HG02588 (cell line): ENCODE results near the gene P2RX3.
A peak's percentile ranks its signal among the peaks of the same experiment; 100 is the strongest.
"Not testable (repeated sequence)": the region's sequence is repeated elsewhere in the genome, so short reads cannot be mapped to it uniquely, and the experiment has no call there.

Source experiments
- ATAC-seq: cut with Tn5 transposase; IDR thresholded peaks from one replicate; pipeline ENCODE4 v1.9.1; 2021; ENCODE audit warnings: mild to moderate bottlenecking, moderate library complexity; ENCODE audit not compliant: unreplicated experiment

The P2RX3 gene

GRCh38 chr11:57394203-57394965 is 56.2 kb downstream of the P2RX3 start:
- ATAC-seq: no peak

- no peak for ATAC-seq
Measured at GRCh38 chr11:57395905-57396623, 57.9 kb downstream of the P2RX3 start.

- no peak for ATAC-seq
Measured at GRCh38 chr11:57396744-57397143, 58.6 kb downstream of the P2RX3 start.

- ATAC-seq: no peak
Measured at GRCh38 chr11:57397394-57397990, 59.3 kb downstream of the P2RX3 start.

GRCh38 chr11:57399221-57399620 is 61.1 kb downstream of the P2RX3 start:
- ATAC-seq: no peak

- no peak for ATAC-seq
Measured at GRCh38 chr11:57399972-57400578, 61.9 kb downstream of the P2RX3 start.

GRCh38 chr11:57402188-57403002 is 64.2 kb downstream of the P2RX3 start:
- no peak for ATAC-seq

GRCh38 chr11:57403003-57403801 is 65.0 kb downstream of the P2RX3 start:
- ATAC-seq: not testable (repeated sequence)

- ATAC-seq: no peak
Measured at GRCh38 chr11:57403802-57404147, 65.6 kb downstream of the P2RX3 start.

- no peak for ATAC-seq
Measured at GRCh38 chr11:57405271-57405860, 67.2 kb downstream of the P2RX3 start.

GRCh38 chr11:57406337-57406904 is 68.3 kb downstream of the P2RX3 start:
- ATAC-seq: peak; percentile 84

GRCh38 chr11:57407010-57407920 is 69.1 kb downstream of the P2RX3 start:
- ATAC-seq: no peak

GRCh38 chr11:57407941-57408475 is 69.9 kb downstream of the P2RX3 start:
- ATAC-seq: no peak

GRCh38 chr11:57408771-57409170 is 70.6 kb downstream of the P2RX3 start:
- ATAC-seq: no peak

GRCh38 chr11:57409321-57410100 is 71.4 kb downstream of the P2RX3 start:
- no peak for ATAC-seq

GRCh38 chr11:57410287-57410686 is 72.1 kb downstream of the P2RX3 start:
- ATAC-seq: no peak

- no peak for ATAC-seq
Measured at GRCh38 chr11:57413681-57414080, 75.5 kb downstream of the P2RX3 start.
